GM19238 (cell line): Measurements from ENCODE around the gene DSCAM.

Experiments
- DNase-seq: peaks from one replicate; pipeline ENCODE4 v3.0.0; 2011; ENCODE audit warnings: low spot score; ENCODE audit not compliant: insufficient read length

The DSCAM gene

DNA sequence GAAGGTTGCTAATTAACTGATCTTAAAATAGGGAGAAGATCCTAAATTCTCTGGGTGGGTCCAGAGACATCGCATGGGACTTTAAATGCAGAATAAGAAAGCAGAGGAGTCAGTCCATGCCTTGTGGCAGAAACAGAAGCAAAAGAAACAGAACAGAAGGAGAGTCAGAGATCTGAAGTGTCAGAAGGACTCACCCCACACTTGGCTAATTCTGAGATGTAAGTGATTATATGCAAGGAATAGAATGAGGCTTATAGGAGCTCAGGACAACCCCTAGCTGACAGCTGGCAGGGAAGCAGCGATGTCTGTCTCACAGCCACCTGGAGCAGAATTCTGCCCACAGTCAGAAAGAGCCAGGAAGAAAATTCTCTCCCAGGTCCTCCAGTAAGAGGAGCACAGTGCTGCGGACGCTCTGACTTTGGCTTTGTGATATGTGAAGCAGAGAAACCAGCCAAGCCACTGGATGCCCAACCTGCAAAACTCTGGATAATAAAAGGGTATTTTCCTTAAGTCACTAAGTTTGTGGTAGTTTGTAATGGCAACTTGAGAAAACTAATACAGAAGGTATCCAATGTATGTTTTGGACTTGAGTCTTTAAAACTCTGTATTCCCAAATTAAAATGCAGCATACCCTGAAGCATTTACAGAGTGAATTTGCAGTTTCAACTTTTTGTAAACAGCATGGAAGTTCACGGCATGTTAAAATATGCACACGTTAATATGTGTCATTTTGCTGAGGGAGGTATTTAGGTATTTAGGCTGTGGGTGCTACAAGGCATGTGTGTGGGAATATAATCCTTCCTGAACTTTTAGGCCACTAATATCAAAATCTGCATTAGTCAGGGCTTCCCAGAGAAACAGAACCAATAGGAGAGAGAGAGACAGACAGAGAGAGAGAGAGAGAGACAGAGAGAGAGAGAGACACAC lies 591.2 kb downstream of the DSCAM start:
- no peak for DNase-seq

DNA sequence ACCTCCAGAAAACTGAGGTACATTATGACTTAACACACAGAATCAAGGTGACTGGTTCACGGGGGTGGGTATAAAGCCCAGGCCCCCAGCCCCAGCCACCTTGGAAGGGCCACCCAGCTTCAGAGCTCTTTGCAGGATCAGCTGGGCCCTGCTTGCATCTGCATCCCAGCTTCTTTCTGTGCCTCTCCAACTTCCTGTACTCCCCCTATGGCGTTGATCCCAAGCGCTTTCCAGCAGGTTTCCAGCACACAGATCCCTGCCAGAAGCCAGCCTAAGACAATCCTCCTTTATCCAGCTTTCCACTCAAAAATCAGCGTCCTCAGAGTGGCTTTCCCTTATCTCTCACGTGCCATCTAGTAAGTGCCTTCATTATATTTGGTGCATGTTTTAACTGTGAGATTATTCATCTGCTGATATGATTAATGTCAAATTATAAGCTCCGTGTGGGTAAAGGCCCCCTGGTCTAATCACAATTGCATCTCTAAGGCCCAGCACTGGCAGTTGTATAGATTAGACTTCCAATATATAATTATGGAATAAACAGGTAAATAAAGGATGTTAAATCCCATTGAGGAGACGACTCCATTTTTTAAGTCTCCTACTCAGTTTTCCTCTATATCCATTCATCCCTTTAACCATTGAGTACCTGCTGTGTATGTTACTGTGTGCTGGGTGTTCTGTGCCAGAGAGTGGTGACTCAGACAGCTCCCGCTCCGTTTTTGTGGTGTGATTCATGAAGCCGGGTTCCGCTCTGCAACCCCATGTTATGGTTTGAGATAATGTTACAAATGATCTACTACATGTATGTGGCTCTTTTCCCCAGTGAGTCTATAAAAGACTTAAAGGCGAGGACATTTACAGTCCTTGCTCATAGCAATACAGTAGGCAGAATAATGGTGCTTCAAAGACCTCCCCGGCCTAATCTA lies 592.2 kb downstream of the DSCAM start:
- no peak for DNase-seq

DNA sequence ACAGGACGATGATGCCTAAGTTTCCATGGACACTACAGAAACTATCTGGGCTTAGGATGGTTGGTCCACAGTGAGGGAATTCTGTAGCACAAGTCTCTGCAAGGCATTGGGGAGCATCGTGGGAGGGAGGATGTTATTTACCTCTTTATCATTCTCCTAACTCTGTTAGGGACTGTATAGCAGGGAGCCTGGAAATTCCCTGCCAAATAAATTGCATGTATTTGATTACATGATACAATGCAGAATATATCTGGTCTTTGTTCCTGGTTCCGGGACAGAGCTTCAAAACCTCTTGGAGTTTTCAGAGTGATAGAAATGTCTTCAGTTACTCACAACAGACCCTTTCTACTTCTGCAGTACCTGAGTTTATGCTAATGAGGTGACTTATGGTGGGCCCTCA lies 593.8 kb downstream of the DSCAM start:
- DNase-seq: no peak

DNA sequence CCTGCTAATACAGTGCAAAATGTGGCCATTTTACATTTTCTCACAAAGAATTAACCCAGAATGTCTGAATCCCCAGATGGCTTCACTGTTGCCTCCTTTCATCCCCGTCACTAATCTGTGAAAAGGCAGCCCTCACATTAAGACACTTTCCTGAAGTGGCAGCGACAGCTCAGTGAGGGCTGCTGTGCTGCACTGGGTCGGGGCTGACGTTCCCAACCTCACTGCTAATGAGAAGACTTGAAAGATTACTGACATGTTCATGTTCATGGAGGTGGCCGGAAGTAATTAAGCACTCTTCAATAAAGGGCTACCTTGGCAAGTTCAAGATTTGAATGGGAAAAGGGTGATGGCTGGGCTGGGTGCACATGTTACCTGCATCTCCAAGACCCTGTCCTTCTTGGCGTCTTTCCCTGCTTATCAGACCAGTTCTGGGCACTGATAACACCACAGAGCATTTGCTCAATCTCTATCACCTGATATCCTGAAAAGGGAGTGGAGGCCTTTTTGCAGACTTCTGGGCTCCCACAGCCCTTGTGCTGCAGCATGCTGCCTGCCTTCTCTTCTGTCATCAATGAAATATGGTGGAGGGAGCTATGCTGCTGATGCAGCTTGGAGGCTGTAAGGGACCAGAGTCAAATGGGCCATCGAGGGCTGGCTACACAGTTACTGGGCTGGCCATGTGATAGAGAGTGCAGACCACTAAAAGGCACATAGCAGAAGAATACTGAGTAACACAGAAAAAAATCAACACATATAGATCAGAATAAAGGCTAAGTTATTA lies 596.3 kb downstream of the DSCAM start:
- DNase-seq: no peak

DNA sequence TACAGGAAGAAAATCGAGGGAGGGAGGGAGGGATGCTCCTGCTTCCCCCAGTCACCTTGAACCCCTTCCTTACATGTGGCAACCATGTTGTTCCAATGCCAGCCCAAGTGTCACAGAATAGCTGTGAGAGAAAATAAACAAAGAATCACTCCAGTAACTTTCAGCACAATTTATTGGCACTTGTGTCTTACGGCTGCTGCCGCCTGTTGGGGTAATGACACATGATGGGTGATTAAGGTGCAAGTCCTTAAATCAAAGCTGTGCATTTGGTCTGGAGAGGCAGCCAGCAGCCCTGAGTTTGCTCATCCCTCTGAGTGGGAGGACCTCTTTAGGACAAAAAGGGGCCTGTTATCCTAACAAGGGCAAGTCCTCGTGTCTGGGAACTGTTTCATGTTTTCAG lies 602.0 kb downstream of the DSCAM start:
- no peak for DNase-seq

DNA sequence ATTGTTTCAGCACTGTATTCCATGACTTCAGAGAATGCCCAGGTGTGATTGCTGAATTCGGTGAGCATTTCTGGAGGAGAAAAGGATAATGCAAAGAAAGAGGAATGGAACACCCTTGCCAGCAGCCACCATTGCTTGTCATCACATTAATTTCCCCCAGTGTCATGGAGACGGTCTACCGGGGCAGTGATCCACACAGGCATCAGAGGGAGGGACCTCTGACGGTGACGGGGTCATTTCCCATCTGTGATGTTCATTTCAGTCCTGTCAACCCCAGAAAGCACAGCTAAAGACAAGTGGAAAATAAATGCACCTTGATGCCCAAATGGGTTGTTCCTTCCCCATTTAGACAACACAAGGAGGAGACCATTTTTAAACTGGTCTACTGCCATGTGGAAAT lies 603.3 kb downstream of the DSCAM start:
- DNase-seq: no peak

DNA sequence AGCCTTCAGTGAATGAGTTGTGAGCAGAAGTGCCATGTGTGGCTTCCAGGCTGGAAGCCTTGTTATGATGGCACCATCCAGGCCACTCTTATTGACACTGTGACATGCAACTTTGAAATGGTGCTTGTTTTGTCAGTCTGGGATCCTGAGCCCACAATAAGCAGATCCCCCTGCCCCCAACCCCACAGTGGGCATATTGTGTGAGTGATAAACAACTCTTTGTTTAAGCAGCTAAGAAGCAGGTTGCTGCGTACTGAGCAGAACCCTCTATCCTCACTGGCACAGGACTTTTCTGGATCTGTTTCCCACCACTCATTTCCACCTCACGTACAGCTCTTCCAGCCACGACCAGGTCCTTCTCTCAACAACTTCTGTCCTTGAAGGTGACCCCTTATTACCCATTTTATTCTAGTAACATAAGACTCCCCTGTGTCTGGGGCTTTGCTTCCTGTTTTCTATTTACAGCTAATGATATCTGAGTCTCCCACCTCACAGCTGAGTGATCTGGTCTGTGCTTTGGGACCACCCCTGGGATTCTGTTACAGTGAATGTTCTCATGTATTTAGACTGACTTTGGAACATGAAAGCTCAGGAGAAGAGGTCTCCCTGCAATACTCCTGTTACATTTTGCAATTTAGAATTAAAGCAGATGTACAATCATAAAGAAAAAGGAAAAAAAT lies 604.2 kb downstream of the DSCAM start:
- no peak for DNase-seq

DNA sequence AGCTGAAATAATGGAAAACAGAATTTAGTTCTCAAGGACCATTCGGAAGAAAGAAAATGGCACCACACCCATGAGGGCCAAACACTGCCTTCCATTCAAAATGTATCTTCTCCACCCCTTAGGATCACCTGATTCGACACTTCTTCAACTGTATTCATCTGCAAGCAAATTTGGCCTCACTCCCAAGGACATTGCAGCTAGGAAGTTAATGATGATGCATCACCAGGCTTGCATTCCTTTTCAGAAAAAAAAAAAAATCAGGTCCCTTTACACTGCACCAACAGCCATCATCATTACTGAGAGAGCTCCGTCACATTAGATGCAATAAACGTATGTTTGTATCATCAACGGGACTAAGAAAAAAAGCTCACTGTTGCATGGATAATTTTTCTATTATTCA lies 611.4 kb downstream of the DSCAM start:
- no peak for DNase-seq

DNA sequence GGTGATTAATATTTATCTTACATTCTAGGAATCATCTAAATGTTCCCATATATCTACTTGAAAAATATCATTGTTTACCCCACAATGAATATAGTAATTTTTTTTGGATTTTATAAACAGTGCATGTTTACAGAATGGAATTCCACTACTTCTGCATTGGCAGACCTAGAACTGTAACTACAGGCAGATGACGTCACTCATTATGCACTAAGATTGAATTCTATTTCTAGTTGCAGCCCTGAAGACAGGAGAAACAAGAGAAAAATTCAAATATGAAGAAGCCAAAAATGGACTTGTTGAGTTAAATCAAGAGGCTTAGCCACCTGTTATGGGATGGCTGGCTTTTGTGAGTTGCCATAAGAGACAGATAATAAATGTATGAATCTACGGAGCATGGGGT lies 615.0 kb downstream of the DSCAM start:
- no peak for DNase-seq

DNA sequence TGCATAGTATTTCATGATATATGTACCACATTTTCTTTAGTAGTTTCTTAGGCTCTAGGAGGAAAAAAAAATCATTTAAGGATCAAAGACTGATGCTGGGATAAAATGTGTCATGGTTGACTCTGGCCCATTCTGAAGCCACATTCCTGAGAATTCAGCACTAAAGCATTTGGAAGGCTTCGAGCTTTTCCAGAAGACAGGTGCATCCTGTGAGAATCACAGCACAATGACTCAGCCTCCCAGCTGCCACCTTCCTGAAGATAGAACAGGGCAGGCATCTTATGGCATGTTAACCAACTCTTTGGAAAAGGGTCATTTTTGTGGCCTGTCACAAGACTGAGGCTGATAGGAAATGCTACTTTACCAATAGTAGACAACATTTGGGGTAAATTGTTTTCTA lies 619.9 kb downstream of the DSCAM start:
- DNase-seq: no peak

DNA sequence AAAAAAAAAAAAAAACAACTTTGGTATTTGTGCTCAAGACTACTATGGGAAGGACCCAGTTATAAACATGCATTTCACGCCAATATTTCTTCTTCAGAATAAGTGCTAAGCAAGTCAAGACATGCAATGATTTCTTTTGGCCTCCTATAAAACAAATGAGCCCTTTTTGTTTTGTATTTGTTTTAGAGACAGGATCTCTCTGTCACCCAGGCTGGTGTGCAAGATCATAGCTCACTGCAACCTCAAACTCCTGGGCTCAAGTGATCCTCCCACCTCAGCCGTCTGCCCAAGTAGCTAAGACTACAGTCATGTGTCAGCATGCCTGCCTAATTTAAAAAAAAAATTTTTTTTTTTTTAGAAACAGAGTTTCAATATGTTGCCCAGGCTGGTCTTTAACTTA lies 631.0 kb downstream of the DSCAM start:
- no peak for DNase-seq

DNA sequence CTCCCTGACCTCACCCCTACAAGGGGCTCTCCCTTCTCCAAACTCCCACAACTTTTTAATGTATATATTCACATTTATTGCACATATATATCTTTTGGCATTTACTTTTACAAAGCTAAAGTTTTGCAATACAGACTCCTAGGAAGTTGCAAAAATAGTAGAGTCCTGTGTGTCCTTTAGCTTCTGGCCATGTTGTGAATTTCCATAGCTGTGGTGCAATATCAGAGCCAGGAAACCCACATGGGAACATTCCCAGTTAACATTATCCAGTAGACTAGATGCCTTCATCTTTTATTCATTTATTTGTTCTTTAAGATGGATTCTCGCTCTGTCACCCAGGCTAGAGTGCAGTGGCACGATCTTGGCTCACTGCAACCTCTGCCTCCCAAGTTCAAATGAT lies 636.7 kb downstream of the DSCAM start:
- no peak for DNase-seq

DNA sequence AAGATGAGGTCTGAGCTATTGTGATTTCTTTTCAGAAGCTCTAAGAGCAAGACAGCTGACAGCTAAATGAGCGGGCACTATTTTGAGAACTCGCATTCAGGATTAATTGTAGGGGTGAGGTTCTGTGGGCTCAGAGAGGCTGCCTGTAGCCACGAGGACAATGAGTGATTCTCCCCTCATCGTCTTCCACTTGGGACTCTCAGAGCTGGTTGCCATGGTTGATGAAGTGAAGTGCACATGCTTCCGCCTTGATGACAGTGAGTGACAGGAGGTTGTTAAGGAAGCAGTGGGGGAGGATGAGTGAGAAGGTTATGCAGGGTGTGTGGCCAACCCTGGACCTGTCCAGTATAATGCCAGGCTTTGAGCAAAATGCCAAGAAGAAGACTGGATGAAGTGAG lies 638.0 kb downstream of the DSCAM start:
- no peak for DNase-seq

DNA sequence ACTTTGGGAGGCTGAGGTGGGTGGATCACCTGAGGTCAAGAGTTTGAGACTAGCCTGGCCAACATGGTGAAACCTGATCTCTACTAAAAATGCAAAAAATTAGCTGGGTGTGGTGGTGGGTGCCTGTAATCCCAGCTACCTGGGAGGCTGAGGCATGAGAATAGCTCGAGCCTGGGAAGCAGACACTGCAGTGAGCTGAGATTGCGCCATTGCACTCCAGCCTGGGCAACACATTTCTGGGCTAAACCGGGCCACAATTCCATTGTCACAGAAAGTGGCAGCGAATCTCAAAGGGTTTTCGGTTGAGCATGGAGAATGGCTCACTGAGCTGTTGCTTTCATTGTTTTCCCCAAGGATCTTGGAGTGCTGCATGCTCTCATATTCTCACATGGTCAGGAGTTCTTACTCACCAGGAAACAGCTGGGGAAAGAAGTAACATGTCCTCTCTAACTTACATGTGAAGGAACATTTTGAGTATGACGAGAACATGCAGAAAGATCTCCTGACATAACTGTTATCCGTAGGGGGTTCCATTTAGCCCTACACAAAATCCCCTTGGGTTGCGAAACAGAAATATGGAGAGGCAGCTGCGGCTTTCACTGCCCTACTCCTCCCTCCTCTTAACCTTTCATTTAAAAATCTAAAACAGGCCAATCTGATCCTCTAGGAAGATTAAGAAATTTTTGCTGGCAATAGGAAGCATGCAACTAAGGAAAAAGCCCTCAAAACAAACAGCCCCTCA lies 638.6 kb downstream of the DSCAM start:
- no peak for DNase-seq

DNA sequence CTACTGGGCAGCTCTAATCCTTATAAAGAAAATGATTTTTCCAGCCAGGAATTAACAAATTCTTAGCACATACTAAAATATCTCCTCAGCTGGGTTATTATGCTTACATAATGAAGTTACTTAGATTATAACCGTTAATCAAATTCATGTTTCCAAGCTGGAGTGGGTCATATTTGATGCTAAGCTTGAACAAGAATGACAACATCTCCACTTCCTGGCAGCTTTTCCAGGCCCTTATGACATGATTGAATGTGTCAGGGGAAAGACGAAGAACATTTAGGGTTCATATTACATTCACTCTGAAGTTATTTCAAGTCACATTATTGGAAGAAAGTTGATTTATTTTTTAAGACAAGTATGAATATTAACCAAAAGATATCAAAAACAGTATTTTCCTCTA lies 646.0 kb downstream of the DSCAM start:
- DNase-seq: no peak

DNA sequence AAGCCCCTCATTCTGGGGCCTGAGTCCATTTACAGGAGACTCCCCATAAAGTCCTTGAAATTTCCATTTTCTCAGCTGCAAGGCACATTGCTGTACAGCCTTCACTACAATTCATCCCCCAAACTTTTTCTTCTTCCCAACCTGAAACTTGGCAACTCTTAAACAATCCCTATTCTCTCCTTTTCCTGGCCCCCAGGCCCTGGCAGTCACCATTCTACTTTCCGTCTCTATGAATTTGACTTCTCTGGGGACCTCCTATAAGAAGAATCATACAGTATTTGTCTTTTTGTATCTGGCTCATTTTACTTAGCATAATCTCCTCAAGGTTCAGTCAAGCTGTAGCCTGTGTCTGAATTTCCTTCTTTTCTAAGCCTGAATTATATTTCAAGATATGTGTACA lies 646.8 kb downstream of the DSCAM start:
- no peak for DNase-seq

DNA sequence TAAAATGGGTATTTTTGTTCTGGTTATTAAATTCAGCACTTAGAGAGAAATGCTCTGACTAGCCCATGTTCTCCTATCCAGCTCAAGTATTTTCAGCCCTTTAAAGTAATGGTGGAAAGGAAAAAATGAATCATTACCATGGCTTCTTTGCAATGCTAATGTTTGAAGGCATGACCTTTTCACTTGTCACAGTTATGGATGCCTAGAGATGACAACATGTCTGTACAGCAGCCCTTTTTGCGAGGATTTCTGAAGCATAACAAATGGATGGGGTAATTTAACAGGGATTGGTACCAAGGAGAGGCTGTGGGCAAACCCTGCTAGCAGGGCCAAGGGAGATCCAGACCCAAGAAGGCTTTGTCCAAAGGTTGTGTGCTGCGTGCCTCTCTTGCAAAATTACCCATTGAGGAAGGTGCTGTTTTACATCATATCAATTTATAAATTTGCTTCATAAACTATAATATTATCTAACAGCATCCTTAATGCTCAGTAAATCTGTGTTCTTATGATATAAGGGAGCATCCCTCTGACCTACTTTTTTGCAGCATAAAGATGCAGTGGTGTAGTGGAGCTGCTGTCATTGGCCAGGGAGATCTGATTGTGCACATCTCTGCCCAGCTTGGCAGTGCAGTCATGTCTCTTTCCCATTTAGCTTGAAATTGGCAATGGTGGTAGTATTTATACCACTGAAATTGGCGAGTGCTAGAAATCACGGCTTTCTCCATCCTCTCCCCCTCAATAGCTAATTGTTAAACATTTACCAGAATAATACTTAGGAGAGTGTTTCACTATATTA lies 652.6 kb downstream of the DSCAM start:
- no peak for DNase-seq

DNA sequence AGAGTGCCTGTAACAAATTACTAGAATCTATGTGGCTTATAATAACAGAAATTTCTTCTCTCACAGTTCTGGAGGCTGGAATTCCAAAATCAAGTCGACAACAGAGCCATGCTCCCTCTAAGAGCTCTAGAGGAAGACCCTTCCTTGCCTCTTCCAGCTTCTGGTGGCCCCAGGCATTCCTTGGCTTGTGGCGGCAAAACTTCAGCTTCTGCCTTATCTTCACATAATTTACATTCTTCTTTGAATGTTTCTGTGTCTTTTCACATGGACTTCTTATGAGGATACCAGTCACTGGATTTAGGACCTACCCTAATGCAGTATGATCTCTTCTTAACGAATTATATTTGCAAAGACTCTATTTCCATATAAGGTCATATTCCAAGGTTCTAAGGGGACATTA lies 655.3 kb downstream of the DSCAM start:
- DNase-seq: no peak

DNA sequence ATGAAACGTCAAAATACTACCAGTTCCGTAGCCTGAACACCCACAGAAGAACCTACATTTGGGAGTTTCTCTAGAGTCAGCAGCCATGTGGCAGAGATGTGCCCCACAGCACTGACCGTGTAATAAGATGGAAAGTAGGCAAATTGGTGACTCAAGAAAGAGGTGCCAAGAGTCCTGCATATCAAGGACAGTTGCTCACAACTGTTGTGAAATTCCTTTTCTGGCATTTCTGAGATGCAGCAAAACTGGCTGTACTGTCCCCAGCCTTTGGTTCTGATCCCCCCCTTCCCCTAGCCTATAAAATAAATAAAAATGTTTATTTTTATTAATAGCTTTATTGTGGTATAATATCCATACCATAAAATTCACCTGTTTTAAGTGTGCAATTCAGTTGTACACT lies 655.8 kb downstream of the DSCAM start:
- no peak for DNase-seq
